Measurements from ENCODE around the gene IL1B.
"Not testable (repeated sequence)": the region's sequence is repeated elsewhere in the genome, so short reads cannot be mapped to it uniquely, and the experiment has no call there.

Gene IL1B

GRCh38 chr2:112836695-112837117, at the start of gene IL1B:
Gene IL1B (minus strand): TSS chr2:112836779. CDS start chr2:112836229, 550 bp downstream.
- no peak for DNase-seq

GRCh38 chr2:112886291-112886690, 49.7 kb upstream of the IL1B start:
- DNase-seq: no peak

- no peak for DNase-seq
These were observed 48.9 kb upstream of the IL1B start for GRCh38 chr2:112885506-112885902.

- no peak for DNase-seq
These were observed 48.4 kb upstream of the IL1B start for GRCh38 chr2:112884869-112885505.

- no peak for DNase-seq
These were observed 47.1 kb upstream of the IL1B start for GRCh38 chr2:112883669-112884068.

- no peak for DNase-seq
These were observed 44.8 kb upstream of the IL1B start for GRCh38 chr2:112881217-112881985.

- DNase-seq: no peak
These were observed 44.1 kb upstream of the IL1B start for GRCh38 chr2:112880696-112881095.

GRCh38 chr2:112880091-112880531, 43.5 kb upstream of the IL1B start:
- no peak for DNase-seq

- DNase-seq: no peak
These were observed 43.0 kb upstream of the IL1B start for GRCh38 chr2:112879491-112880041.

GRCh38 chr2:112877423-112877822, 40.8 kb upstream of the IL1B start:
- DNase-seq: no peak

- DNase-seq: no peak
These were observed 40.4 kb upstream of the IL1B start for GRCh38 chr2:112876971-112877361.

GRCh38 chr2:112876257-112876970, 39.8 kb upstream of the IL1B start:
- DNase-seq: no peak

- no peak for DNase-seq
These were observed 34.6 kb upstream of the IL1B start for GRCh38 chr2:112870841-112871835.

- no peak for DNase-seq
These were observed 32.8 kb upstream of the IL1B start for GRCh38 chr2:112869258-112869842.

- DNase-seq: no peak
These were observed 31.4 kb upstream of the IL1B start for GRCh38 chr2:112867701-112868631.

GRCh38 chr2:112866128-112866835, 29.7 kb upstream of the IL1B start:
- no peak for DNase-seq

GRCh38 chr2:112864072-112864471, 27.5 kb upstream of the IL1B start:
- no peak for DNase-seq

- DNase-seq: not testable (repeated sequence)
These were observed 23.0 kb upstream of the IL1B start for GRCh38 chr2:112859406-112860183.

- no peak for DNase-seq
These were observed 14.0 kb upstream of the IL1B start for GRCh38 chr2:112850588-112850987.
